Mesothelial cell of epicardium (in vitro differentiated cells): ENCODE measurements around the gene SMARCB1. TPM values are rescaled to one million over a fixed set of nuclear protein-coding genes. Genes with fewer than 3 reads are reported as not detected.

Source experiments
- DNase-seq, 2 experiments: peaks; one replicate each; pipeline ENCODE4 v3.0.0; 2021; ENCODE audit warnings: low spot score in 2 of 2; ENCODE audit not compliant: unreplicated experiment in 2 of 2
- H3K27ac Mint-ChIP-seq: 2 replicates; pipeline ENCODE4 v1.8.0; 2021; ENCODE audit warnings: mixed read lengths
- H3K27me3 Mint-ChIP-seq: 2 replicates; pipeline ENCODE4 v1.8.0; 2021; ENCODE audit warnings: low read depth, mixed read lengths
- H3K36me3 Mint-ChIP-seq: 2 replicates; pipeline ENCODE4 v1.8.0; 2021; ENCODE audit warnings: mixed read lengths
- H3K4me1 Mint-ChIP-seq: 2 replicates; pipeline ENCODE4 v1.8.0; 2021; ENCODE audit warnings: mixed read lengths
- H3K4me3 Mint-ChIP-seq: 2 replicates; pipeline ENCODE4 v1.8.0; 2021; ENCODE audit warnings: mild to moderate bottlenecking, moderate library complexity, mixed read lengths
- H3K9me3 Mint-ChIP-seq: 2 replicates; pipeline ENCODE4 v1.8.0; 2021; ENCODE audit warnings: mixed read lengths
- CTCF ChIP-seq: fragments of 200-600 bp; sonication (generic); IDR thresholded peaks from one replicate; pipeline ENCODE4 v1.5.0; 2021; ENCODE audit warnings: antibody characterized with exemption; ENCODE audit not compliant: unreplicated experiment
- total RNA-seq: library from RNA; stranded (reverse); gene quantifications from 3 replicates; pipeline ENCODE4 v1.2.1, GENCODE V29; 2021

The SMARCB1 gene
- total RNA-seq, 1 donor from 2014 or later: 182 TPM

- Mint-ChIP-seq H3K4me1 (peaks cover 14% of the 10 kb centered on the region), H3K36me3 (peaks cover 3% of the 10 kb centered on the region), H3K27me3 (no peaks in the 10 kb centered on the region), H3K9me3 (no peaks in the 10 kb centered on the region), H3K27ac (peak within 1 kb of the TSS; percentile 50), H3K4me3 (peak within 1 kb of the TSS; percentile 34)
- TF ChIP-seq CTCF: no peak
- DNase-seq: no peak
These were observed 23.8 kb upstream of the SMARCB1 start, which contains the start of gene C22orf15 for GRCh38 chr22:23762842-23763578. Gene C22orf15 (plus strand): TSS chr22:23762990. CDS start chr22:23763307, 317 bp downstream.

- TF ChIP-seq CTCF: no peak
- Mint-ChIP-seq H3K4me3 (peak overlapping the region; percentile 34), H3K9me3 (no peaks in the 10 kb centered on the region), H3K27me3 (no peaks in the 10 kb centered on the region), H3K27ac (peak overlapping the region; percentile 50), H3K4me1 (peaks cover 14% of the 10 kb centered on the region), H3K36me3 (peaks cover 3% of the 10 kb centered on the region)
- DNase-seq: no peak
These were observed 23.2 kb upstream of the SMARCB1 start for GRCh38 chr22:23763579-23763945.

- H3K27me3 Mint-ChIP-seq: no peaks in the 10 kb centered on the region
- no peak for DNase-seq
- H3K9me3 Mint-ChIP-seq: no peaks in the 10 kb centered on the region
- peak overlapping the region; percentile 50 for H3K27ac Mint-ChIP-seq
- peaks cover 3% of the 10 kb centered on the region for H3K36me3 Mint-ChIP-seq
- no peak for TF ChIP-seq CTCF
- H3K4me3 Mint-ChIP-seq: peak overlapping the region; percentile 34
- H3K4me1 Mint-ChIP-seq: peaks cover 14% of the 10 kb centered on the region
These were observed 22.8 kb upstream of the SMARCB1 start for GRCh38 chr22:23763954-23764353.

- H3K27ac Mint-ChIP-seq: peak overlapping the region; percentile 66
These were observed 21.6 kb upstream of the SMARCB1 start for GRCh38 chr22:23764899-23765881.

GRCh38 chr22:23767303-23767672 is 19.5 kb upstream of the SMARCB1 start:
- Mint-ChIP-seq H3K27me3 (no peaks in the 10 kb centered on the region), H3K27ac (no peak overlapping the region), H3K9me3 (no peaks in the 10 kb centered on the region), H3K4me3 (peak overlapping the region; percentile 86), H3K4me1 (peaks cover 28% of the 10 kb centered on the region), H3K36me3 (peaks cover 3% of the 10 kb centered on the region)
- no peak for TF ChIP-seq CTCF
- no peak for DNase-seq

More at GRCh38 chr22:23764899-23765881, 21.6 kb upstream of the SMARCB1 start:
- Mint-ChIP-seq H3K9me3 (no peaks in the 10 kb centered on the region), H3K4me1 (peaks cover 22% of the 10 kb centered on the region), H3K36me3 (peaks cover 3% of the 10 kb centered on the region), H3K4me3 (peak overlapping the region; percentile 22), H3K27me3 (no peaks in the 10 kb centered on the region)
- TF ChIP-seq CTCF: no peak
- DNase-seq: no peak
